ENCODE measurements around the gene ZNF385B. TPM values are rescaled to one million over a fixed set of nuclear protein-coding genes. Genes with fewer than 3 reads are reported as not detected.

ZNF385B gene
- total RNA-seq, 1 experiment from 2014 or later = 2.2 TPM

- CTCF ChIA-PET = no interaction called here
- Mint-ChIP-seq H3K36me3 (no peaks in the 10 kb centered on the region; the same call in 1 of the 2 replicates), H3K4me3 (no peak overlapping the region), H3K4me1 (peaks cover 5% of the 10 kb centered on the region), H3K27me3 (ENCODE audit: low read depth) (no peaks in the 10 kb centered on the region; the same call in 1 of the 2 replicates), H3K9me3 (peaks cover 8% of the 10 kb centered on the region), H3K27ac (no peak overlapping the region)
- no peak for DNase-seq (ENCODE audit: low spot score)
- TF ChIP-seq ZNF396 (CRISPR knock-in tag; IDR thresholded peaks at IDR 0.05; ENCODE audit: borderline replicate concordance) = no peak
- no peak for TF ChIP-seq ZNF219 (CRISPR knock-in tag; IDR thresholded peaks at IDR 0.05; ENCODE audit: borderline replicate concordance)
- TF ChIP-seq ARID4B (CRISPR knock-in tag; IDR thresholded peaks at IDR 0.05; ENCODE audit: borderline replicate concordance) = no peak
- TF ChIP-seq NR1H2 (CRISPR knock-in tag; IDR thresholded peaks at IDR 0.05) = no peak
- no peak for TF ChIP-seq NFYB (CRISPR knock-in tag; conservative IDR thresholded peaks at IDR 0.05; ENCODE audit: low read depth)
- TF ChIP-seq ZNF423 (CRISPR knock-in tag; IDR thresholded peaks at IDR 0.05) = no peak
- TF ChIP-seq USF2 (CRISPR knock-in tag; IDR thresholded peaks at IDR 0.05) = no peak
- TF ChIP-seq, protein P1, sequence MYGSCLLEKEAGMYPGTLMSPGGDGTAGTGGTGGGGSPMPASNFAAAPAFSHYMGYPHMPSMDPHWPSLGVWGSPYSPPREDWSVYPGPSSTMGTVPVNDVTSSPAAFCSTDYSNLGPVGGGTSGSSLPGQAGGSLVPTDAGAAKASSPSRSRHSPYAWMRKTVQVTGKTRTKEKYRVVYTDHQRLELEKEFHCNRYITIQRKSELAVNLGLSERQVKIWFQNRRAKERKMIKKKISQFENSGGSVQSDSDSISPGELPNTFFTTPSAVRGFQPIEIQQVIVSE (CRISPR knock-in tag; IDR thresholded peaks at IDR 0.05; ENCODE audit: borderline replicate concordance) = no peak
- no peak for TF ChIP-seq IRF1 (CRISPR knock-in tag; IDR thresholded peaks at IDR 0.05)
- TF ChIP-seq ZNF416 (CRISPR knock-in tag; IDR thresholded peaks at IDR 0.05) = no peak
- TF ChIP-seq ZNF317 (CRISPR knock-in tag; IDR thresholded peaks at IDR 0.05; ENCODE audit: borderline replicate concordance, low read depth) = no peak
- no peak for TF ChIP-seq JUN (CRISPR knock-in tag; IDR thresholded peaks at IDR 0.05)
- TF ChIP-seq NFATC4 (CRISPR knock-in tag; IDR thresholded peaks at IDR 0.05) = no peak
- TF ChIP-seq ZNF138 (CRISPR knock-in tag; conservative IDR thresholded peaks at IDR 0.05) = no peak
- no peak for TF ChIP-seq CREB1 (CRISPR knock-in tag; IDR thresholded peaks at IDR 0.05)
- no peak for TF ChIP-seq ZNF512 (CRISPR knock-in tag; IDR thresholded peaks at IDR 0.05; ENCODE audit: borderline replicate concordance)
- TF ChIP-seq GABPB1 (CRISPR knock-in tag; IDR thresholded peaks at IDR 0.05) = no peak
- no peak for TF ChIP-seq SP1 (CRISPR knock-in tag; conservative IDR thresholded peaks at IDR 0.05)
- ATAC-seq = no peak
- POLR2A ChIA-PET = no interaction called here
These were observed 342.6 kb downstream of the ZNF385B start for GRCh38 chr2:179518830-179519229.

DNA sequence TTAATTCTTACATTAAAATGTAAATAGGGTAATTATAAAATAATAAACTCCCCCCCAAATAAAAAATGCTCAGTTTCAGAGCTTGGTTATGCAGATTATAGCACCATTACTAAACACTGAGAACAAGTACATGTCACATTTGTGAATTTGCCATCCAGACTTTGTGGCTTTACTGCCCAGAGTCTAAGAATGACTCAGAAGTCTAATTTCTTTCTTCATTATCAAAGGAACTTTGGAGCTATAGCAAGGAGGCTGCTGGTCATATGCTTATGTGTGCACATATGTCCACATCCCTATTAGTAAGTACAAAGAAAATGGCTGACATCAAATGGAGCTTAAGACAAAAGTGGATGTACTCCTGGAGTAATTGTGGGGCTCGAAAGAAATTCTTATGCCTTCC lies 348.2 kb downstream of the ZNF385B start:
- Mint-ChIP-seq H3K9me3 (peaks cover 14% of the 10 kb centered on the region), H3K4me1 (peaks cover 12% of the 10 kb centered on the region), H3K27ac (no peak overlapping the region), H3K4me3 (no peak overlapping the region), H3K27me3 (ENCODE audit: low read depth) (no peaks in the 10 kb centered on the region; the same call in 1 of the 2 replicates), H3K36me3 (peaks cover 4% of the 10 kb centered on the region)
- DNase-seq (ENCODE audit: low spot score) (no peak), ATAC-seq (no peak)
- CTCF ChIA-PET = no interaction called here
- POLR2A ChIA-PET = no interaction called here
- TF ChIP-seq SOX15 (CRISPR knock-in tag; IDR thresholded peaks at IDR 0.05) (no peak), MXD4 (CRISPR knock-in tag; IDR thresholded peaks at IDR 0.05; ENCODE audit: borderline replicate concordance) (no peak), ETV6 (CRISPR knock-in tag; IDR thresholded peaks at IDR 0.05) (no peak), GTF2I (CRISPR knock-in tag; conservative IDR thresholded peaks at IDR 0.05) (no peak), NFE2L1 (CRISPR knock-in tag; IDR thresholded peaks at IDR 0.05) (no peak)
